Loucy (cell line): ENCODE results near the gene SLC39A10.

ENCODE experiments used
- CTCF ChIP-seq: fragments of 200-600 bp; sonication (generic); conservative IDR thresholded peaks from 2 replicates; pipeline ENCODE4 v1.5.1; 2014; ENCODE audit warnings: mild to moderate bottlenecking, antibody characterized with exemption, low read length
- EZH2phosphoT487 ChIP-seq: fragments of 200-600 bp; IDR thresholded peaks from 2 replicates; pipeline ENCODE4 v1.6.1; 2018; ENCODE audit warnings: antibody characterized with exemption, mild to moderate bottlenecking, moderate library complexity, borderline replicate concordance

GRCh38 chr2:195659982-195660890 lies 3.2 kb downstream of the SLC39A10 start:
- TF ChIP-seq CTCF (peak; percentile 96), EZH2phosphoT487 (no peak)
